WTC11 (cell line): ENCODE results near the gene ICA1L.

Experiments
- CREB1 ChIP-seq: sonication (generic); formaldehyde crosslinking; IDR thresholded peaks from 2 replicates; pipeline ENCODE4 v1.8.0; 2023; ENCODE audit warnings: mild to moderate bottlenecking, missing genetic modification reagents
- E2F5 ChIP-seq: sonication (generic); formaldehyde crosslinking; IDR thresholded peaks from 2 replicates; pipeline ENCODE4 v1.8.1; 2022; ENCODE audit warnings: mild to moderate bottlenecking, moderate library complexity, missing genetic modification reagents
- ESRRA ChIP-seq: sonication (generic); formaldehyde crosslinking; IDR thresholded peaks from 2 replicates; pipeline ENCODE4 v1.8.1; 2022; ENCODE audit warnings: mild to moderate bottlenecking, missing genetic modification reagents, borderline replicate concordance
- GABPB1 ChIP-seq: sonication (generic); formaldehyde crosslinking; IDR thresholded peaks from 2 replicates; pipeline ENCODE4 v1.8.1; 2023; ENCODE audit warnings: mild to moderate bottlenecking, missing genetic modification reagents
- JUN ChIP-seq: sonication (generic); formaldehyde crosslinking; IDR thresholded peaks from 2 replicates; pipeline ENCODE4 v1.8.0; 2023; ENCODE audit warnings: mild to moderate bottlenecking, missing genetic modification reagents
- NFYB ChIP-seq: sonication (generic); formaldehyde crosslinking; conservative IDR thresholded peaks from 2 replicates; pipeline ENCODE4 v1.8.0; 2022; ENCODE audit warnings: low read depth, missing genetic modification reagents
- NR3C1 ChIP-seq: sonication (generic); formaldehyde crosslinking; conservative IDR thresholded peaks from 2 replicates; pipeline ENCODE4 v1.8.1; 2023; ENCODE audit warnings: low read depth, mild to moderate bottlenecking, missing genetic modification reagents
- TF ChIP-seq, protein P1 (sequence below): fragments of 200-600 bp; IDR thresholded peaks from 2 replicates; pipeline ENCODE4 v1.8.0; 2022; ENCODE audit warnings: antibody characterized with exemption
- TF ChIP-seq, protein P2 (sequence below): sonication (generic); formaldehyde crosslinking; IDR thresholded peaks from 2 replicates; pipeline ENCODE4 v1.8.1; 2022; ENCODE audit warnings: mild to moderate bottlenecking, missing genetic modification reagents, moderate library complexity, borderline replicate concordance

DNA sequence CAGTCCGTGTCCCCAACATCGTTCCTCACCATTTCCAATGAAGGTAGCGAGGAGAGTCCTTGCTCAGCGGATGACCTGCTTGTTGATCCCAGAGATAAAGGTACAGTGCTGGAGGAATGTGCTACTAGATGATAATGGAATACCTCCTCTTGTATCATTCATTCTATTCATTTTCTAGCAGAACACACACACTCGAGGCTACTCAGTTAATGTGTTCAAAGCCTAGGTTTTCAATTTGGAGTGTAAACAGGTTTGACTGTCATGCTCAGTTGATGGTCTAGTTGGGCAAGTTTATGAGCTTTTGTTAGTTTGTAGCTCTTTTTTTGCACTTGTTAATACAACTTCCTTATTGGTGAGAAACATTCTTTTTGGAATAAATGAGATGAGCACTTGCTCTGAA is 114.2 kb downstream of the ICA1L start:
- TF ChIP-seq, protein P1, sequence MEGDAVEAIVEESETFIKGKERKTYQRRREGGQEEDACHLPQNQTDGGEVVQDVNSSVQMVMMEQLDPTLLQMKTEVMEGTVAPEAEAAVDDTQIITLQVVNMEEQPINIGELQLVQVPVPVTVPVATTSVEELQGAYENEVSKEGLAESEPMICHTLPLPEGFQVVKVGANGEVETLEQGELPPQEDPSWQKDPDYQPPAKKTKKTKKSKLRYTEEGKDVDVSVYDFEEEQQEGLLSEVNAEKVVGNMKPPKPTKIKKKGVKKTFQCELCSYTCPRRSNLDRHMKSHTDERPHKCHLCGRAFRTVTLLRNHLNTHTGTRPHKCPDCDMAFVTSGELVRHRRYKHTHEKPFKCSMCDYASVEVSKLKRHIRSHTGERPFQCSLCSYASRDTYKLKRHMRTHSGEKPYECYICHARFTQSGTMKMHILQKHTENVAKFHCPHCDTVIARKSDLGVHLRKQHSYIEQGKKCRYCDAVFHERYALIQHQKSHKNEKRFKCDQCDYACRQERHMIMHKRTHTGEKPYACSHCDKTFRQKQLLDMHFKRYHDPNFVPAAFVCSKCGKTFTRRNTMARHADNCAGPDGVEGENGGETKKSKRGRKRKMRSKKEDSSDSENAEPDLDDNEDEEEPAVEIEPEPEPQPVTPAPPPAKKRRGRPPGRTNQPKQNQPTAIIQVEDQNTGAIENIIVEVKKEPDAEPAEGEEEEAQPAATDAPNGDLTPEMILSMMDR, result no peak
- TF ChIP-seq E2F5 (CRISPR knock-in tag) (no peak), CREB1 (CRISPR knock-in tag) (no peak), GABPB1 (CRISPR knock-in tag) (no peak), ESRRA (CRISPR knock-in tag) (no peak), JUN (CRISPR knock-in tag) (no peak), NR3C1 (no peak), NFYB (CRISPR knock-in tag) (no peak)
- TF ChIP-seq, protein P2, sequence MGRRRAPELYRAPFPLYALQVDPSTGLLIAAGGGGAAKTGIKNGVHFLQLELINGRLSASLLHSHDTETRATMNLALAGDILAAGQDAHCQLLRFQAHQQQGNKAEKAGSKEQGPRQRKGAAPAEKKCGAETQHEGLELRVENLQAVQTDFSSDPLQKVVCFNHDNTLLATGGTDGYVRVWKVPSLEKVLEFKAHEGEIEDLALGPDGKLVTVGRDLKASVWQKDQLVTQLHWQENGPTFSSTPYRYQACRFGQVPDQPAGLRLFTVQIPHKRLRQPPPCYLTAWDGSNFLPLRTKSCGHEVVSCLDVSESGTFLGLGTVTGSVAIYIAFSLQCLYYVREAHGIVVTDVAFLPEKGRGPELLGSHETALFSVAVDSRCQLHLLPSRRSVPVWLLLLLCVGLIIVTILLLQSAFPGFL (CRISPR knock-in tag), result no peak
